Liver (tissue), 9 donors: Measurements from ENCODE around the gene DHRS1. TPM values are rescaled to one million over a fixed set of nuclear protein-coding genes. Genes with fewer than 3 reads are reported as not detected.

Source experiments
- DNase-seq: peaks from one replicate; pipeline ENCODE4 v3.0.0-alpha.2; 2017; ENCODE audit warnings: low spot score
- H3K27ac ChIP-seq, 2 donors: one replicate each; pipeline ENCODE4 v1.7.0; 2013; ENCODE audit warnings: inconsistent platforms in 2 of 2, low read length in 2 of 2, control low read depth in 1 of 2, low read depth in 1 of 2, mild to moderate bottlenecking in 1 of 2
- H3K27me3 ChIP-seq, 4 donors: one replicate each; pipeline versions ENCODE4 v1.6.1 to v1.7.0; 2013; ENCODE audit warnings: low read length in 3 of 4, inconsistent platforms in 1 of 4, mild to moderate bottlenecking in 1 of 4, moderate library complexity in 1 of 4; ENCODE audit not compliant: control insufficient read depth in 4 of 4, insufficient read depth in 4 of 4
- H3K36me3 ChIP-seq, 4 donors: one replicate each; pipeline versions ENCODE4 v1.6.1 to v1.7.0; 2013; ENCODE audit warnings: low read length in 3 of 4, mild to moderate bottlenecking in 3 of 4, low read depth in 1 of 4, moderate library complexity in 1 of 4; ENCODE audit not compliant: control insufficient read depth in 4 of 4, insufficient read depth in 3 of 4
- H3K4me1 ChIP-seq, 4 donors: one replicate each; pipeline versions ENCODE4 v1.6.1 to v1.7.0; 2013; ENCODE audit warnings: low read length in 3 of 4, mild to moderate bottlenecking in 3 of 4, moderate library complexity in 1 of 4; ENCODE audit not compliant: control insufficient read depth in 4 of 4, insufficient read depth in 4 of 4
- H3K4me3 ChIP-seq, 3 donors: one replicate each; pipeline versions ENCODE4 v1.6.1 to v1.7.0; 2013; ENCODE audit warnings: low read length in 3 of 3, control low read depth in 1 of 3, low read depth in 1 of 3, mild to moderate bottlenecking in 1 of 3
- H3K9ac ChIP-seq, 2 donors: one replicate each; pipeline ENCODE4 v1.7.0; 2013; ENCODE audit warnings: low read length in 2 of 2, mild to moderate bottlenecking in 2 of 2, moderate library complexity in 2 of 2, control low read depth in 1 of 2, low read depth in 1 of 2
- H3K9me3 ChIP-seq, 4 donors: one replicate each; pipeline versions ENCODE4 v1.6.1 to v1.7.0; 2013; ENCODE audit warnings: low read length in 3 of 4; ENCODE audit not compliant: control insufficient read depth in 4 of 4
- CTCF ChIP-seq: fragments of 150-350 bp; IDR thresholded peaks from 2 replicates; pipeline ENCODE4 v1.5.1; 2017; ENCODE audit warnings: improper control_type of control experiment, low read depth, low read length; ENCODE audit not compliant: missing input control
- FOXA1 ChIP-seq: IDR thresholded peaks from 2 replicates; pipeline ENCODE4 v1.6.1; 2016; ENCODE audit warnings: antibody characterized with exemption
- FOXA2 ChIP-seq: IDR thresholded peaks from 2 replicates; pipeline ENCODE4 v1.6.1; 2016; ENCODE audit warnings: antibody characterized with exemption
- HNF4G ChIP-seq: IDR thresholded peaks from 2 replicates; pipeline ENCODE4 v1.6.1; 2016; ENCODE audit warnings: antibody characterized with exemption
- JUND ChIP-seq, 2 donors: IDR thresholded peaks; 2 replicates each; pipeline ENCODE4 v1.6.1; 2016; ENCODE audit warnings: antibody characterized with exemption in 2 of 2
- RAD21 ChIP-seq, 2 donors: IDR thresholded peaks; 2 replicates each; pipeline ENCODE4 v1.6.1; 2016; ENCODE audit warnings: antibody characterized with exemption in 2 of 2, mild to moderate bottlenecking in 2 of 2
- RXRA ChIP-seq, 2 donors: IDR thresholded peaks; 2 replicates each; pipeline ENCODE4 v1.6.1; 2017 to 2018; ENCODE audit warnings: antibody characterized with exemption in 2 of 2, mild to moderate bottlenecking in 1 of 2
- SP1 ChIP-seq: IDR thresholded peaks from 2 replicates; pipeline ENCODE4 v1.6.1; 2018; ENCODE audit warnings: antibody characterized with exemption, mild to moderate bottlenecking
- YY1 ChIP-seq: IDR thresholded peaks from 2 replicates; pipeline ENCODE4 v1.6.1; 2016; ENCODE audit warnings: antibody characterized with exemption, mild to moderate bottlenecking
- WGBS: extraction: QIAGEN DNeasy Blood & Tissue Kit; methylation state at CpG from one replicate; pipeline ENCODE4 v1.1.7; 2013; 5-methylcytosine and 5-hydroxymethylcytosine counted together
- polyA plus RNA-seq, 2 donors: library from polyadenylated mRNA; stranded (reverse) in 1 of 2; unstranded in 1 of 2; fragments of 200-250 nt in 1 of 2; fragments of >200 nt in 1 of 2; fragmentation: Nextera tagmentation in 1 of 2; extraction: Ambion mirVana in 1 of 2; gene quantifications; one replicate each; pipeline versions ENCODE4 v1.2.1 to v1.2.3, GENCODE V29; 2013 to 2015
- total RNA-seq, 2 donors: library from RNA; depleted of rRNA; stranded (reverse); fragments of >200 nt; gene quantifications; one replicate each; pipeline ENCODE4 v1.2.3, GENCODE V29; 2014
- TF ChIP-seq, protein P1 (sequence below): IDR thresholded peaks from 2 replicates; pipeline ENCODE4 v1.6.1; 2016; ENCODE audit warnings: antibody characterized with exemption
- TF ChIP-seq, protein P2 (sequence below): IDR thresholded peaks from 2 replicates; pipeline ENCODE4 v1.6.1; 2016; ENCODE audit warnings: antibody characterized with exemption, mild to moderate bottlenecking
- TF ChIP-seq, protein P3 (sequence below): IDR thresholded peaks from 2 replicates; pipeline ENCODE4 v1.6.1; 2016; ENCODE audit warnings: antibody characterized with exemption
- donor health status: healthy.
- donor health status: healthy.
- donor health status: healthy.
- donor health status: healthy.
- donor health status: healthy.

DHRS1 gene
- total and polyA plus RNA-seq, 4 donors = 30.3 to 84.9 (median 50.2) TPM

DNA sequence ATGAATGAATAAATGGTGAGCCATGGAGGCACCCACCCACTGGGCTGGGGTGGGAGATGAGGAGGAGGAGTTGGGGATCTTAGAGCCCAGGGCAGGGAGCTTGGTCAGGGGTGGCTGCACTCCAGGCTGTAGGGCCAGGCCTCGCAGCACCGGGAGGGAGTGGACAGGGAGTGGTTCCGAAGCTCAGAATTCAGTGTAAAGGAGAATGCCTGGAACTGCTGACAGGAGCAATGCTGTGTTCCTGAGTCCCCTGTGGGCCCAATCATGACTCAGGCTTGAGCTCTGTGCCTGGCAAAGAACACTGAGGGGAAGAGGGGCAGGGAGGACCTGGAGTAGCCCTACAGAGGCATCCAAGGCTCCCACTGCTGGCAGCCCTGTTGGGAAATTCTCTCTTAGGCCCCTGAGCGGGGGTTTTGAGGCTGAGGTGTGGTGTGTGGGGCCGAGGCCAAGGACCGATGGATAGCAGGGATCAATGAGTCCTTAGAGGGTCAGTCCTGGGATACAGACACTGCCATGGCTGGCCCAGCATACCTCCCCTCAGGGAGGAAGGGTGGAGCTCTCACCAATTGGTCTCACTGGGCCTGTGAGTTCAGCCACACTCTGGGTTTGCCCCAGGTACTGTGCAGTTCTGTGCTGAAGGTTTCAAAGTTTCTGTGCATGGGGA, 18.7 kb downstream of the DHRS1 start (continued):
- no peak for TF ChIP-seq CTCF

DNA sequence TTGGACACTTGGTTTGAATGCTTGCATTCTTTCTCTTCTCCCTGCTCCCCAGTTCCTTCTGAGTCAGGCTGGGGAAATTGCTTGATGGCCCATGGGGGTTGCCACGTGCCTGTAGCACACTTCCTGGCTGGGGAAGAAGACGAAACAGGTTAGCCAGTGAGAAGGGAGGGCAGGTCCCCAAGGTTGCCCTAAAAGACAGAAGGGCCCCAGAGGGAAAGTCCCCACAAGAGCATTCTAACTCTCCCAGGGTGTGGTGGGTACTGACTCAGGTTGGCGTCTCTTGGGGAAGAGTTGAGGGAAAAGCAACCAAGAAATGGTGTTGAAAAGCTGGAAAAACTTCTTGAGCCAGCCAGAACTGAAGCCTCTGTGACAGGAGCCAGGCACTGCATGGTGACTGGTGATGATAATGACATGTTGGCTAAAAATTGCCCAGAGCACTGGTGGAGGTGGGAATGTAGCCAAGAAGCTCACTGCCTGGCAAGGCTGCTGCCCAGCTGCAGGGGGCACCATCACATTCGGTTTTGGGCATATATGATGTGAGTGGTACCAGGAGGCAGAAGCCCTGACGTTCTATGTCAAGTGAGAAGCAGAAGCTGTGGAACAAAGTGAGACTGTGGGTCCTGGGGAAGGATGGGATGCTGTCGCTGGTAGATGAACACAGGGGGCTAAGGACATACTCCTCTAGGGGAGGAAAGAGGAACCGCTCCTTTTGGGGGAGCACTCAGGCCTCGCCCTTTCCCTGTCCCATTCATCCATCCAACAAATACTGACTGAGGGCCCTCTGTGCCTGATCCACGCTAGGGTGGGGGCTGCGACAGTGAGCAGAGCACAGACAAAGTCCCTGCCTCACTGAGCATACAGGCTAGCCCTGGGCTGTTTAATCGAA, 20.0 kb downstream of the DHRS1 start:
- 79% methylated on average over 11 of the region's 11 CpGs for WGBS
- H3K4me3 ChIP-seq = no peak overlapping the region
- no peak overlapping the region for H3K27ac ChIP-seq
- H3K9ac ChIP-seq = no peak overlapping the region
- no peak for DNase-seq
- H3K36me3 ChIP-seq = no peaks in the 10 kb centered on the region
- peak in 1 of 2 donors; percentile 42 for TF ChIP-seq RAD21 (IDR thresholded peaks at IDR 0.05)
- no peak for TF ChIP-seq SP1
- no peak for TF ChIP-seq FOXA2
- no peak for TF ChIP-seq HNF4G
- peak; percentile 19 for TF ChIP-seq CTCF
- no peaks in the 10 kb centered on the region for H3K27me3 ChIP-seq
- no peaks in the 10 kb centered on the region for H3K9me3 ChIP-seq
- H3K4me1 ChIP-seq = peaks cover 0 to 9% (median 8%) of the 10 kb centered on the region in 4 donors

DNA sequence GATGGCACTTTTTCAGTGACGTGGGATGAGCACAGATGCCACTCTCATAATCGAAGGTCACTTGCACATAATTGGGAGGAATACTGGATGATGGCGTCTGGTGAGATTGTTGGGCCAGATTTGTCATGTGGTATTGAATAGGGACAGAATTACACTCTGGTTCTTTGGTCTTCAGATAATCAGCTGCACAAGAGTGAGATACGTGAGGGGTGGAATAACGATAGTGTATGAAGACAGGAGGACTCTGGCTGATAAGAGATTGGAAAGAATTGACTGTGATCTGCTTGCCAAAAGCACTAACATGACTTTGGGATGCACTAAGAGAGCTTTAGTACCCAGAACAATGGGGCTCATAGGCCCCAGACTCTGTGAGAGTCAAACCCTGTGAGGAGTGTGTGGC, 21.2 kb downstream of the DHRS1 start:
- DNase-seq = no peak
- H3K4me1 ChIP-seq = peaks cover 0 to 16% (median 8%) of the 10 kb centered on the region in 4 donors
- TF ChIP-seq FOXA2 = no peak
- TF ChIP-seq CTCF = no peak
- TF ChIP-seq, protein P1, sequence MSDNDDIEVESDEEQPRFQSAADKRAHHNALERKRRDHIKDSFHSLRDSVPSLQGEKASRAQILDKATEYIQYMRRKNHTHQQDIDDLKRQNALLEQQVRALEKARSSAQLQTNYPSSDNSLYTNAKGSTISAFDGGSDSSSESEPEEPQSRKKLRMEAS = no peak
- TF ChIP-seq, protein P2, sequence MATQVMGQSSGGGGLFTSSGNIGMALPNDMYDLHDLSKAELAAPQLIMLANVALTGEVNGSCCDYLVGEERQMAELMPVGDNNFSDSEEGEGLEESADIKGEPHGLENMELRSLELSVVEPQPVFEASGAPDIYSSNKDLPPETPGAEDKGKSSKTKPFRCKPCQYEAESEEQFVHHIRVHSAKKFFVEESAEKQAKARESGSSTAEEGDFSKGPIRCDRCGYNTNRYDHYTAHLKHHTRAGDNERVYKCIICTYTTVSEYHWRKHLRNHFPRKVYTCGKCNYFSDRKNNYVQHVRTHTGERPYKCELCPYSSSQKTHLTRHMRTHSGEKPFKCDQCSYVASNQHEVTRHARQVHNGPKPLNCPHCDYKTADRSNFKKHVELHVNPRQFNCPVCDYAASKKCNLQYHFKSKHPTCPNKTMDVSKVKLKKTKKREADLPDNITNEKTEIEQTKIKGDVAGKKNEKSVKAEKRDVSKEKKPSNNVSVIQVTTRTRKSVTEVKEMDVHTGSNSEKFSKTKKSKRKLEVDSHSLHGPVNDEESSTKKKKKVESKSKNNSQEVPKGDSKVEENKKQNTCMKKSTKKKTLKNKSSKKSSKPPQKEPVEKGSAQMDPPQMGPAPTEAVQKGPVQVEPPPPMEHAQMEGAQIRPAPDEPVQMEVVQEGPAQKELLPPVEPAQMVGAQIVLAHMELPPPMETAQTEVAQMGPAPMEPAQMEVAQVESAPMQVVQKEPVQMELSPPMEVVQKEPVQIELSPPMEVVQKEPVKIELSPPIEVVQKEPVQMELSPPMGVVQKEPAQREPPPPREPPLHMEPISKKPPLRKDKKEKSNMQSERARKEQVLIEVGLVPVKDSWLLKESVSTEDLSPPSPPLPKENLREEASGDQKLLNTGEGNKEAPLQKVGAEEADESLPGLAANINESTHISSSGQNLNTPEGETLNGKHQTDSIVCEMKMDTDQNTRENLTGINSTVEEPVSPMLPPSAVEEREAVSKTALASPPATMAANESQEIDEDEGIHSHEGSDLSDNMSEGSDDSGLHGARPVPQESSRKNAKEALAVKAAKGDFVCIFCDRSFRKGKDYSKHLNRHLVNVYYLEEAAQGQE = no peak
- TF ChIP-seq, protein P3, sequence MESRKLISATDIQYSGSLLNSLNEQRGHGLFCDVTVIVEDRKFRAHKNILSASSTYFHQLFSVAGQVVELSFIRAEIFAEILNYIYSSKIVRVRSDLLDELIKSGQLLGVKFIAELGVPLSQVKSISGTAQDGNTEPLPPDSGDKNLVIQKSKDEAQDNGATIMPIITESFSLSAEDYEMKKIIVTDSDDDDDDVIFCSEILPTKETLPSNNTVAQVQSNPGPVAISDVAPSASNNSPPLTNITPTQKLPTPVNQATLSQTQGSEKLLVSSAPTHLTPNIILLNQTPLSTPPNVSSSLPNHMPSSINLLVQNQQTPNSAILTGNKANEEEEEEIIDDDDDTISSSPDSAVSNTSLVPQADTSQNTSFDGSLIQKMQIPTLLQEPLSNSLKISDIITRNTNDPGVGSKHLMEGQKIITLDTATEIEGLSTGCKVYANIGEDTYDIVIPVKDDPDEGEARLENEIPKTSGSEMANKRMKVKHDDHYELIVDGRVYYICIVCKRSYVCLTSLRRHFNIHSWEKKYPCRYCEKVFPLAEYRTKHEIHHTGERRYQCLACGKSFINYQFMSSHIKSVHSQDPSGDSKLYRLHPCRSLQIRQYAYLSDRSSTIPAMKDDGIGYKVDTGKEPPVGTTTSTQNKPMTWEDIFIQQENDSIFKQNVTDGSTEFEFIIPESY = no peak
- TF ChIP-seq HNF4G = no peak
- no peak for TF ChIP-seq FOXA1
- no peak for TF ChIP-seq YY1
- no peak for TF ChIP-seq RAD21 (IDR thresholded peaks at IDR 0.05)
- no peak for TF ChIP-seq JUND (IDR thresholded peaks at IDR 0.05)
- TF ChIP-seq RXRA (IDR thresholded peaks at IDR 0.05) = no peak
- H3K36me3 ChIP-seq = no peaks in the 10 kb centered on the region
- H3K9me3 ChIP-seq = no peaks in the 10 kb centered on the region
- H3K27ac ChIP-seq = peak overlapping the region in 1 of 2 donors; percentile 1
- no peak overlapping the region for H3K4me3 ChIP-seq
- WGBS = 94% methylated on average over 5 of the region's 5 CpGs
- H3K9ac ChIP-seq = no peak overlapping the region
- H3K27me3 ChIP-seq = no peaks in the 10 kb centered on the region
